GM12878 (cell line): ENCODE data around the gene RABGEF1.

ENCODE experiments used
- ELK1 ChIP-seq: IDR thresholded peaks from 2 replicates; pipeline ENCODE4 v1.6.1; 2012; ENCODE audit warnings: low read depth, low read length, improper control_type of control experiment
- EZH2 ChIP-seq: IDR thresholded peaks from 2 replicates; pipeline ENCODE4 v1.6.1; 2012; ENCODE audit warnings: low read depth, mild to moderate bottlenecking, control low read depth, inconsistent platforms, low read length, borderline replicate concordance; ENCODE audit not compliant: control insufficient read depth
- FOXM1 ChIP-seq: IDR thresholded peaks from 2 replicates; pipeline ENCODE4 v1.6.1; 2012; ENCODE audit warnings: low read depth, mild to moderate bottlenecking, inconsistent platforms, low read length, moderate library complexity
- HDAC2 ChIP-seq: fragments of 200-600 bp; sonication (generic); IDR thresholded peaks from 2 replicates; pipeline ENCODE4 v1.6.1; 2017
- MAX ChIP-seq: IDR thresholded peaks from 2 replicates; pipeline ENCODE4 v1.6.1; 2012; ENCODE audit warnings: low read depth, low read length, improper control_type of control experiment
- MTA2 ChIP-seq: fragments of 450-650 bp; IDR thresholded peaks from 2 replicates; pipeline ENCODE4 v1.6.1; 2016; ENCODE audit warnings: low read depth, mild to moderate bottlenecking, moderate library complexity
- POLR2A ChIP-seq: IDR thresholded peaks from 2 replicates; pipeline ENCODE4 v1.6.1; 2011; ENCODE audit warnings: low read depth, mild to moderate bottlenecking, low read length
- POLR2AphosphoS5 ChIP-seq: IDR thresholded peaks from 2 replicates; pipeline ENCODE4 v1.6.1; 2011; ENCODE audit warnings: mild to moderate bottlenecking, low read length, inconsistent platforms
- RFX5 ChIP-seq: IDR thresholded peaks from 2 replicates; pipeline ENCODE4 v1.6.1; 2011; ENCODE audit warnings: low read depth, low read length, improper control_type of control experiment
- SRF ChIP-seq, 2 experiments: IDR thresholded peaks; 2 replicates each; pipeline ENCODE4 v1.6.1; 2011; ENCODE audit warnings: low read depth in 2 of 2, low read length in 2 of 2, mild to moderate bottlenecking in 1 of 2, moderate library complexity in 1 of 2
- WRNIP1 ChIP-seq: IDR thresholded peaks from 2 replicates; pipeline ENCODE4 v1.6.1; 2011; ENCODE audit warnings: low read depth, low read length, improper control_type of control experiment, borderline replicate concordance
- ZZZ3 ChIP-seq: IDR thresholded peaks from 2 replicates; pipeline ENCODE4 v1.6.1; 2011; ENCODE audit warnings: low read depth; ENCODE audit not compliant: control insufficient read depth, insufficient read length

GRCh38 chr7:66810716-66811115, 70.2 kb downstream of the RABGEF1 start:
- TF ChIP-seq ZZZ3 (no peak), POLR2A (no peak), WRNIP1 (no peak), HDAC2 (no peak), RFX5 (no peak), POLR2AphosphoS5 (no peak), ELK1 (no peak), EZH2 (no peak), MTA2 (no peak), SRF (IDR thresholded peaks at IDR 0.05; ENCODE audit: low read depth in 2 of 2, low read length in 2 of 2) (no peak), FOXM1 (no peak), MAX (no peak)
